Endothelial cell of umbilical vein (primary cell): ENCODE data around the gene SLC47A2. TPM values are rescaled to one million over a fixed set of nuclear protein-coding genes. Genes with fewer than 3 reads are reported as not detected.

Source experiments
- BruUV-seq: library from RNA; stranded (reverse); fragments of 400-500 nt; replicated peaks from 2 replicates; lab custom pipeline; 2021; lab: Mats Ljungman, UMichigan
- CTCF ChIA-PET: fragments of 300-600, 350-600 bp; sonication (Branson Sonifier 250); formaldehyde crosslinking; loops from one replicate; lab custom pipeline; 2021; ENCODE audit warnings: antibody characterized with exemption, inconsistent platforms; lab: Charles Lee
- POLR2A ChIA-PET: fragments of 300-600, 350-600 bp; sonication (Branson Sonifier 250); formaldehyde crosslinking; loops from one replicate; lab custom pipeline; 2021; ENCODE audit warnings: antibody characterized with exemption, inconsistent platforms; lab: Charles Lee
- DNase-seq: peaks from one replicate; pipeline ENCODE4 v3.0.0-alpha.2; 2011; ENCODE audit warnings: low read depth, low spot score
- FAIRE-seq: peaks from 2 replicates; lab custom pipeline; 2011; peaks lifted over from hg19 to GRCh38; lab: Jason Lieb, UNC
- H2AFZ ChIP-seq: 2 replicates; pipeline ENCODE4 v1.6.0; 2012; ENCODE audit warnings: low read depth, low read length, control low read depth, inconsistent platforms
- H3K27ac ChIP-seq: 2 replicates; pipeline ENCODE4 v1.5.1; 2011; ENCODE audit warnings: low read depth, mild to moderate bottlenecking, control low read depth, low read length, moderate library complexity; ENCODE audit not compliant: insufficient read depth
- H3K27me3 ChIP-seq, 2 experiments: 2 replicates each; pipeline versions ENCODE4 v1.6.0 to v1.6.1; 2011; ENCODE audit warnings: low read length in 2 of 2, mixed read lengths in 1 of 2; ENCODE audit not compliant: control insufficient read depth in 2 of 2, insufficient read depth in 2 of 2
- H3K36me3 ChIP-seq, 2 experiments: 2 replicates in 1 of 2; 3 replicates in 1 of 2; pipeline ENCODE4 v1.5.1; 2011; ENCODE audit warnings: low read length in 2 of 2, mild to moderate bottlenecking in 1 of 2, moderate library complexity in 1 of 2; ENCODE audit not compliant: control insufficient read depth in 2 of 2, insufficient read depth in 2 of 2; ENCODE audit errors: extremely low read depth in 1 of 2
- H3K4me1 ChIP-seq: 3 replicates; pipeline ENCODE4 v1.5.1; 2011; ENCODE audit warnings: mild to moderate bottlenecking, low read length; ENCODE audit not compliant: control insufficient read depth, insufficient read depth; ENCODE audit errors: extremely low read depth
- H3K4me2 ChIP-seq: 2 replicates; pipeline ENCODE4 v1.6.1; 2011; ENCODE audit warnings: low read length, control low read depth, mixed read lengths; ENCODE audit not compliant: insufficient read depth
- H3K4me3 ChIP-seq, 3 experiments: fragments of 200-600 bp in 1 of 3; sonication (generic), shearing (Covaris generic) in 1 of 3; replicated peaks in 1 of 3; 2 replicates each; pipeline ENCODE4 v1.5.1; 2011 to 2016; ENCODE audit warnings: control low read depth in 3 of 3, low read length in 3 of 3, mild to moderate bottlenecking in 2 of 3, inconsistent platforms in 1 of 3, low read depth in 1 of 3, moderate library complexity in 1 of 3; ENCODE audit not compliant: insufficient read depth in 1 of 3
- H3K79me2 ChIP-seq: 2 replicates; pipeline ENCODE4 v1.6.0; 2012; ENCODE audit warnings: low read length, inconsistent platforms; ENCODE audit not compliant: control insufficient read depth, insufficient read depth
- H3K9ac ChIP-seq: replicated peaks from 2 replicates; pipeline ENCODE3; 2011; ENCODE audit warnings: low read length, control low read depth; ENCODE audit not compliant: insufficient read depth; ENCODE audit errors: extremely low read depth
- H3K9me1 ChIP-seq: replicated peaks from 3 replicates; pipeline ENCODE4 v1.6.0; 2011; ENCODE audit warnings: mild to moderate bottlenecking, low read length; ENCODE audit not compliant: control insufficient read depth, insufficient read depth; ENCODE audit errors: extremely low read depth
- H3K9me3 ChIP-seq: replicated peaks from 2 replicates; pipeline ENCODE4 v1.5.1; 2012; ENCODE audit warnings: low read length, inconsistent platforms; ENCODE audit not compliant: control insufficient read depth, insufficient read depth
- H4K20me1 ChIP-seq: replicated peaks from 2 replicates; pipeline ENCODE3; 2011; ENCODE audit warnings: mild to moderate bottlenecking, low read length; ENCODE audit not compliant: control insufficient read depth, insufficient read depth; ENCODE audit errors: extremely low read depth
- EZH2 ChIP-seq: IDR thresholded peaks from 2 replicates; pipeline ENCODE4 v1.6.1; 2012; ENCODE audit warnings: borderline replicate concordance, low read depth, mild to moderate bottlenecking, moderate library complexity, low read length, inconsistent platforms; ENCODE audit not compliant: severe bottlenecking
- FOS ChIP-seq: IDR thresholded peaks from 2 replicates; pipeline ENCODE4 v1.6.1; 2011; ENCODE audit warnings: mild to moderate bottlenecking, low read length, moderate library complexity, borderline replicate concordance; ENCODE audit not compliant: insufficient read depth
- GATA2 ChIP-seq: IDR thresholded peaks from 2 replicates; pipeline ENCODE4 v1.7.0; 2011; ENCODE audit warnings: low read depth, mild to moderate bottlenecking, moderate library complexity, mixed read lengths, low read length; ENCODE audit not compliant: insufficient read length, insufficient read depth
- JUN ChIP-seq: IDR thresholded peaks from 2 replicates; pipeline ENCODE4 v1.6.1; 2011; ENCODE audit warnings: borderline replicate concordance, low read depth; ENCODE audit not compliant: insufficient read length, insufficient read depth
- MAX ChIP-seq: IDR thresholded peaks from 2 replicates; pipeline ENCODE4 v1.6.1; 2011; ENCODE audit not compliant: insufficient read depth, insufficient read length
- MYC ChIP-seq: IDR thresholded peaks from one replicate; pipeline ENCODE4 v1.6.1; 2011; ENCODE audit warnings: mild to moderate bottlenecking, low read depth, low read length
- POLR2A ChIP-seq: IDR thresholded peaks from 2 replicates; pipeline ENCODE4 v1.6.1; 2012; ENCODE audit warnings: low read depth, mild to moderate bottlenecking, control low read depth, low read length
- POLR2AphosphoS5 ChIP-seq: IDR thresholded peaks from 2 replicates; pipeline ENCODE4 v1.6.1; 2012; ENCODE audit warnings: low read depth, mild to moderate bottlenecking, control low read depth, low read length, moderate library complexity; ENCODE audit not compliant: insufficient read depth
- dilution Hi-C: fragments of 300-500 bp; cut with MboI; formaldehyde crosslinking; loops from one replicate; pipeline ENCODE4 v1.15.0; 2019; ENCODE audit warnings: low sequenced_read_pairs; ENCODE audit not compliant: extremely low pct_ligation_motif_present
- intact Hi-C: fragments of 100-400 bp; cut with micrococcal nuclease; formaldehyde crosslinking; loops from one replicate; pipeline ENCODE4 v1.10.0; 2022
- polyA plus RNA-seq, 4 experiments: library from polyadenylated mRNA; depleted of rRNA in 3 of 4; stranded (reverse) in 3 of 4; unstranded in 1 of 4; fragments of >200 nt; gene quantifications; 2 replicates each; pipeline versions ENCODE4 v1.2.1 to v1.2.3, GENCODE V29; 2011 to 2012; ENCODE audit warnings: missing spikeins in 1 of 4
- total RNA-seq: library from RNA; stranded (reverse); gene quantifications from 2 replicates; pipeline ENCODE4 v1.2.3, GENCODE V29; 2021
- TF ChIP-seq, protein P1 (sequence below), 2 donors: IDR thresholded peaks; 1 replicate in 1 of 2; 2 replicates in 1 of 2; pipeline ENCODE4 v1.5.1; 2011; ENCODE audit warnings: low read length in 2 of 2, mild to moderate bottlenecking in 2 of 2, moderate library complexity in 2 of 2, control low read depth in 1 of 2, inconsistent platforms in 1 of 2, low read depth in 1 of 2; ENCODE audit not compliant: insufficient read depth in 1 of 2; ENCODE audit errors: extremely low read depth in 1 of 2

Gene SLC47A2
- total and polyA plus RNA-seq, 2 donors (not counting 3 experiments of a cell fraction or from before 2014, with no cell fraction given) = not detected

DNA sequence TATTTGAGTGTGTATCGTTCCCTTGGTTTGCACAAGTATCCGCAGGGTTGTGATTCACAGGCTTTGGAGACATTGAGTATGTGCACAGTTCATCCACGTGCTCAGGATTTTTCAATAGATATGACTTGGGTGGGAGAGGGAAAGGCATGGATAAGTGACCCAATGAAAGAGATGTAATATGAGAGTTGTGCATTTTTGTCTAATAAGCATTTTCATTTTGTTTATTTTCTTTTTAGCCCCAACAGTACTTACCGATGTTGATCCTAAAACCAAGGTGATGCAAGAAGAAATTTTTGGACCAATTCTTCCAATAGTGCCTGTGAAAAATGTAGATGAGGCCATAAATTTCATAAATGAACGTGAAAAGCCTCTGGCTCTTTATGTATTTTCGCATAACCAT, 53.3 kb downstream of the SLC47A2 start:
- DNase-seq = no peak
- no peak for FAIRE-seq
- CTCF ChIA-PET = no interaction called here
- Histone ChIP-seq H2AFZ (no peak overlapping the region), H3K79me2 (no peaks in the 10 kb centered on the region), H3K27ac (no peak overlapping the region), H4K20me1 (no peaks in the 10 kb centered on the region), H3K9ac (no peak overlapping the region), H3K4me1 (no peaks in the 10 kb centered on the region), H3K36me3 (peaks cover 0 to 8% of the 10 kb centered on the region in 2 experiments), H3K27me3 (no peaks in the 10 kb centered on the region), H3K4me3 (no peak overlapping the region), H3K9me1 (no peaks in the 10 kb centered on the region), H3K4me2 (no peak overlapping the region), H3K9me3 (no peaks in the 10 kb centered on the region)
- dilution Hi-C loops (no loop called here), intact Hi-C loops (no loop called here)
- no TSS peak for BruUV-seq
- TF ChIP-seq, protein P1, sequence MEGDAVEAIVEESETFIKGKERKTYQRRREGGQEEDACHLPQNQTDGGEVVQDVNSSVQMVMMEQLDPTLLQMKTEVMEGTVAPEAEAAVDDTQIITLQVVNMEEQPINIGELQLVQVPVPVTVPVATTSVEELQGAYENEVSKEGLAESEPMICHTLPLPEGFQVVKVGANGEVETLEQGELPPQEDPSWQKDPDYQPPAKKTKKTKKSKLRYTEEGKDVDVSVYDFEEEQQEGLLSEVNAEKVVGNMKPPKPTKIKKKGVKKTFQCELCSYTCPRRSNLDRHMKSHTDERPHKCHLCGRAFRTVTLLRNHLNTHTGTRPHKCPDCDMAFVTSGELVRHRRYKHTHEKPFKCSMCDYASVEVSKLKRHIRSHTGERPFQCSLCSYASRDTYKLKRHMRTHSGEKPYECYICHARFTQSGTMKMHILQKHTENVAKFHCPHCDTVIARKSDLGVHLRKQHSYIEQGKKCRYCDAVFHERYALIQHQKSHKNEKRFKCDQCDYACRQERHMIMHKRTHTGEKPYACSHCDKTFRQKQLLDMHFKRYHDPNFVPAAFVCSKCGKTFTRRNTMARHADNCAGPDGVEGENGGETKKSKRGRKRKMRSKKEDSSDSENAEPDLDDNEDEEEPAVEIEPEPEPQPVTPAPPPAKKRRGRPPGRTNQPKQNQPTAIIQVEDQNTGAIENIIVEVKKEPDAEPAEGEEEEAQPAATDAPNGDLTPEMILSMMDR (IDR thresholded peaks at IDR 0.05; ENCODE audit: extremely low read depth in 1 of 2, insufficient read depth in 1 of 2, low read depth in 1 of 2, low read length in 2 of 2) = no peak
- no peak for TF ChIP-seq POLR2AphosphoS5
- TF ChIP-seq MYC = no peak
- TF ChIP-seq GATA2 = no peak
- TF ChIP-seq JUN = no peak
- TF ChIP-seq MAX = no peak
- no peak for TF ChIP-seq POLR2A
- no peak for TF ChIP-seq EZH2
- no peak for TF ChIP-seq FOS
- POLR2A ChIA-PET = no interaction called here
